Trophoblast cell (in vitro differentiated cells and primary cell): ENCODE results near the gene PMEPA1.

Experiments
- DNase-seq, 2 donors: peaks; one replicate each; pipeline ENCODE4 v3.0.0-alpha.2; 2016
- H2AFZ ChIP-seq: 2 replicates; pipeline ENCODE4 v1.6.1; 2013; ENCODE audit warnings: low read length, moderate library complexity, mild to moderate bottlenecking; ENCODE audit not compliant: insufficient read depth, poor library complexity
- H2AK5ac ChIP-seq: 2 replicates; pipeline ENCODE4 v1.6.1; 2013; ENCODE audit warnings: mild to moderate bottlenecking, low read length
- H2BK120ac ChIP-seq: 2 replicates; pipeline ENCODE4 v1.6.1; 2013; ENCODE audit warnings: low read length, mild to moderate bottlenecking, moderate library complexity; ENCODE audit not compliant: insufficient read depth, poor library complexity
- H2BK12ac ChIP-seq: 2 replicates; pipeline ENCODE4 v1.6.1; 2013; ENCODE audit warnings: mild to moderate bottlenecking, low read length, moderate library complexity
- H2BK5ac ChIP-seq: 2 replicates; pipeline ENCODE4 v1.6.1; 2013; ENCODE audit warnings: low read length, low read depth, moderate library complexity, mild to moderate bottlenecking; ENCODE audit not compliant: poor library complexity
- H3K14ac ChIP-seq: 2 replicates; pipeline ENCODE4 v1.6.1; 2013; ENCODE audit warnings: mild to moderate bottlenecking, low read length
- H3K18ac ChIP-seq: 2 replicates; pipeline ENCODE4 v1.6.1; 2013; ENCODE audit warnings: mild to moderate bottlenecking, low read length
- H3K23ac ChIP-seq: 2 replicates; pipeline ENCODE4 v1.6.1; 2013; ENCODE audit warnings: low read length
- H3K27ac ChIP-seq: 2 replicates; pipeline ENCODE4 v1.5.1; 2013; ENCODE audit warnings: low read depth, mild to moderate bottlenecking, inconsistent platforms, low read length, moderate library complexity
- H3K27me3 ChIP-seq: 2 replicates; pipeline ENCODE4 v1.6.1; 2013; ENCODE audit warnings: inconsistent platforms, mild to moderate bottlenecking, low read length, moderate library complexity; ENCODE audit not compliant: insufficient read depth
- H3K36me3 ChIP-seq, 2 experiments: 1 replicate in 1 of 2; 2 replicates in 1 of 2; pipeline ENCODE4 v1.6.1; 2013; ENCODE audit warnings: low read length in 2 of 2, mild to moderate bottlenecking in 2 of 2, moderate library complexity in 1 of 2; ENCODE audit not compliant: insufficient read depth in 2 of 2, control insufficient read depth in 1 of 2
- H3K4ac ChIP-seq: 2 replicates; pipeline ENCODE4 v1.6.1; 2013; ENCODE audit warnings: low read depth, mild to moderate bottlenecking, low read length, moderate library complexity
- H3K4me1 ChIP-seq, 2 experiments: 1 replicate in 1 of 2; 2 replicates in 1 of 2; pipeline ENCODE4 v1.6.1; 2013; ENCODE audit warnings: low read length in 2 of 2, mild to moderate bottlenecking in 2 of 2, moderate library complexity in 1 of 2; ENCODE audit not compliant: insufficient read depth in 2 of 2, control insufficient read depth in 1 of 2
- H3K4me2 ChIP-seq: 2 replicates; pipeline ENCODE4 v1.6.1; 2013; ENCODE audit warnings: inconsistent platforms, mild to moderate bottlenecking, low read length, moderate library complexity
- H3K4me3 ChIP-seq: 2 replicates; pipeline ENCODE4 v1.5.1; 2013; ENCODE audit warnings: mild to moderate bottlenecking, low read depth, low read length, inconsistent platforms
- H3K79me1 ChIP-seq: one replicate; pipeline ENCODE4 v1.6.1; 2013; ENCODE audit warnings: low read length
- H3K79me2 ChIP-seq: 2 replicates; pipeline ENCODE4 v1.6.1; 2013; ENCODE audit warnings: low read length, mild to moderate bottlenecking; ENCODE audit not compliant: control insufficient read depth, insufficient read depth, poor library complexity
- H3K9ac ChIP-seq: 2 replicates; pipeline ENCODE4 v1.6.1; 2013; ENCODE audit warnings: mild to moderate bottlenecking, low read length
- H3K9me3 ChIP-seq: 2 replicates; pipeline ENCODE4 v1.6.1; 2013; ENCODE audit warnings: low read depth, mild to moderate bottlenecking, control low read depth, inconsistent platforms, low read length; ENCODE audit not compliant: insufficient read depth
- H4K12ac ChIP-seq: 2 replicates; pipeline ENCODE4 v1.6.1; 2013; ENCODE audit warnings: low read depth, mild to moderate bottlenecking, low read length, moderate library complexity
- H4K8ac ChIP-seq: 2 replicates; pipeline ENCODE4 v1.6.1; 2013; ENCODE audit warnings: low read depth, mild to moderate bottlenecking, low read length, moderate library complexity
- H4K91ac ChIP-seq: one replicate; pipeline ENCODE4 v1.6.1; 2013; ENCODE audit warnings: low read depth, mild to moderate bottlenecking, low read length, moderate library complexity
- WGBS: extraction: QIAGEN DNeasy Blood & Tissue Kit; methylation state at CpG from one replicate; pipeline ENCODE4 v1.1.7; 2013; ENCODE audit warnings: missing lambda C conversion rate; ENCODE audit not compliant: insufficient read length, insufficient coverage; ENCODE audit errors: extremely low coverage; 5-methylcytosine and 5-hydroxymethylcytosine counted together

PMEPA1 gene

GRCh38 chr20:57677584-57677982 lies 32.2 kb downstream of the PMEPA1 start:
- H4K91ac ChIP-seq, result no peak overlapping the region

GRCh38 chr20:57676589-57677583 lies 32.9 kb downstream of the PMEPA1 start:
- Histone ChIP-seq H3K27me3 (no peaks in the 10 kb centered on the region), H4K91ac (no peak overlapping the region), H4K12ac (no peak overlapping the region), H3K4me2 (no peak overlapping the region), H2BK5ac (no peak overlapping the region), H3K23ac (no peak overlapping the region), H4K8ac (no peak overlapping the region), H3K14ac (no peak overlapping the region), H3K9ac (no peak overlapping the region), H3K79me1 (no peaks in the 10 kb centered on the region), H2AK5ac (no peak overlapping the region), H3K4me1 (peaks cover 19 to 27% of the 10 kb centered on the region in 2 experiments), H3K9me3 (peaks cover 4% of the 10 kb centered on the region), H3K36me3 (peaks cover 14 to 28% of the 10 kb centered on the region in 2 experiments), H3K18ac (no peak overlapping the region), H3K27ac (no peak overlapping the region), H2AFZ (no peak overlapping the region), H2BK12ac (no peak overlapping the region), H2BK120ac (no peak overlapping the region), H3K4ac (no peak overlapping the region), H3K79me2 (peaks cover 12% of the 10 kb centered on the region), H3K4me3 (no peak overlapping the region)
- WGBS, result no CpG with 5 or more reads among the region's 24 CpGs
- no peak for DNase-seq

More at GRCh38 chr20:57677584-57677982, 32.2 kb downstream of the PMEPA1 start:
- H3K36me3 ChIP-seq, result peaks cover 18 to 31% of the 10 kb centered on the region in 2 experiments
- no peak overlapping the region for H3K14ac ChIP-seq
- H2BK5ac ChIP-seq, result no peak overlapping the region
- H3K79me2 ChIP-seq, result peaks cover 12% of the 10 kb centered on the region
- H3K4me3 ChIP-seq, result no peak overlapping the region
- H2BK120ac ChIP-seq, result no peak overlapping the region
- no peaks in the 10 kb centered on the region for H3K79me1 ChIP-seq
- no peak overlapping the region for H3K4me2 ChIP-seq
- no peak overlapping the region for H4K8ac ChIP-seq
- H3K9ac ChIP-seq, result no peak overlapping the region
- H3K27ac ChIP-seq, result no peak overlapping the region
- H3K4ac ChIP-seq, result no peak overlapping the region
- H2BK12ac ChIP-seq, result no peak overlapping the region
- no peak overlapping the region for H2AK5ac ChIP-seq
- H2AFZ ChIP-seq, result no peak overlapping the region
- no peak for DNase-seq
- no peak overlapping the region for H3K18ac ChIP-seq
- no CpG with 5 or more reads among the region's 5 CpGs for WGBS
- no peak overlapping the region for H4K12ac ChIP-seq
- peaks cover 4% of the 10 kb centered on the region for H3K9me3 ChIP-seq
- no peaks in the 10 kb centered on the region for H3K27me3 ChIP-seq
- peaks cover 20 to 26% of the 10 kb centered on the region in 2 experiments for H3K4me1 ChIP-seq
- H3K23ac ChIP-seq, result no peak overlapping the region

- no peak overlapping the region for H3K4me2 ChIP-seq
- no peaks in the 10 kb centered on the region for H3K79me1 ChIP-seq
- H2BK12ac ChIP-seq, result no peak overlapping the region
- H3K9me3 ChIP-seq, result peaks cover 3% of the 10 kb centered on the region
- no peak overlapping the region for H4K91ac ChIP-seq
- peaks cover 14 to 27% of the 10 kb centered on the region in 2 experiments for H3K36me3 ChIP-seq
- H3K27me3 ChIP-seq, result no peaks in the 10 kb centered on the region
- DNase-seq, result no peak
- no peak overlapping the region for H3K23ac ChIP-seq
- H3K4ac ChIP-seq, result peak overlapping the region; percentile 10
- no peak overlapping the region for H3K14ac ChIP-seq
- H3K4me3 ChIP-seq, result no peak overlapping the region
- H3K27ac ChIP-seq, result no peak overlapping the region
- no peak overlapping the region for H2AK5ac ChIP-seq
- H2BK5ac ChIP-seq, result no peak overlapping the region
- WGBS, result no CpG with 5 or more reads among the region's 12 CpGs
- H3K9ac ChIP-seq, result no peak overlapping the region
- H4K12ac ChIP-seq, result no peak overlapping the region
- H4K8ac ChIP-seq, result no peak overlapping the region
- H2AFZ ChIP-seq, result no peak overlapping the region
- peaks cover 10 to 23% of the 10 kb centered on the region in 2 experiments for H3K4me1 ChIP-seq
- no peak overlapping the region for H2BK120ac ChIP-seq
- H3K79me2 ChIP-seq, result peaks cover 9% of the 10 kb centered on the region
- peak overlapping the region; percentile 5 for H3K18ac ChIP-seq
Measured at GRCh38 chr20:57675773-57676172, 34.0 kb downstream of the PMEPA1 start.

GRCh38 chr20:57672953-57673575 lies 36.8 kb downstream of the PMEPA1 start:
- Histone ChIP-seq H4K12ac (no peak overlapping the region), H3K36me3 (peaks cover 19 to 25% of the 10 kb centered on the region in 2 experiments), H3K9ac (no peak overlapping the region), H3K18ac (no peak overlapping the region), H3K27me3 (no peaks in the 10 kb centered on the region), H3K27ac (no peak overlapping the region), H3K4ac (peak overlapping the region; percentile 23), H3K14ac (no peak overlapping the region), H3K4me3 (no peak overlapping the region), H3K4me2 (no peak overlapping the region), H2BK120ac (no peak overlapping the region), H3K4me1 (peaks cover 0 to 16% of the 10 kb centered on the region in 2 experiments), H2BK5ac (no peak overlapping the region), H3K9me3 (peaks cover 3% of the 10 kb centered on the region), H3K79me2 (peaks cover 9% of the 10 kb centered on the region), H3K23ac (no peak overlapping the region), H2AFZ (no peak overlapping the region), H4K91ac (no peak overlapping the region), H2AK5ac (no peak overlapping the region), H2BK12ac (no peak overlapping the region), H3K79me1 (no peaks in the 10 kb centered on the region), H4K8ac (no peak overlapping the region)
- DNase-seq, result no peak
- WGBS, result no CpG with 5 or more reads among the region's 17 CpGs
